ENCODE results near the gene FADS6.

Gene FADS6

DNA sequence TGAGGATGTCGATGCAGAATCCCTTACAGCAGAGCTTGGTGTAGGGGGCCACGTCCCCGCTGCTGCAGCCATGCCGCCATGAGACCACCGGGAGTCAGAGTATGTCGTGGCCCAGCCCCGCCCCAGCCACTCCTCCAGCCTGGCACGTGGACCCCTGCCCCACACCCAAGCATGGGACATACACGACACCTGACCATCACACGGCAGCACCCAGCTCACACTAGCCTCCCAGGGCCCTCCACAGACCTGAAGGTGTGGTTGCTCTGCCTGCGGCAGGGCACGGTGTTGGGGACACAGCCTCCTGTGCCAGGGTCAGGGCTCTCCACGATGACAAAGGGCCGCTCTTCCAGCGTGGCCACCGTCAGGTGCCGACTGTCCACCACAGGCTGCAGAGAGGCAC is 43.1 kb downstream of the FADS6 start:
- DNase-seq: no peak

GRCh38 chr17:74848656-74849399 is 44.6 kb downstream of the FADS6 start:
- DNase-seq: no peak

DNA sequence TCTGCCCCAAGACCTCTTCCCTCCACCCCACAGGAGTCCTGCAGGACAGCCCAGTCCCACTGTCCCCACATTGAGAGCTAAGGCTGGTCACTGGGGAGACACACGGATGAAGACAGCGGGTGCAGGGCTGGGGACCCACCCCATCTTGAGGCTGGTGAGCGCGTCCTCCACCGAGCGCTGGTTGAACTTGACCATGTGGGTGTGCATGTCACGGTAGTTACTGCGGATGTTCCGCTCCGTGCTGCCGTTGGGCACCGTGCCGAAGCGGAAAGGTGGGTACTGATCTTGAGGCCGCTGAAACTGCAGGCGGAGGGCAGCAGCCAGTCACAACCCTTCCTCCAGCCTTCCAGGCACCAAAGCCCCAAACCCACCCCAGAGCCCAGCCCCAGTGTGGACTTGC is 46.8 kb downstream of the FADS6 start:
- no peak for DNase-seq

- DNase-seq: no peak
Observed at GRCh38 chr17:74843352-74843627, 50.1 kb downstream of the FADS6 start.

GRCh38 chr17:74842599-74843351 is 50.7 kb downstream of the FADS6 start:
- DNase-seq: no peak

DNA sequence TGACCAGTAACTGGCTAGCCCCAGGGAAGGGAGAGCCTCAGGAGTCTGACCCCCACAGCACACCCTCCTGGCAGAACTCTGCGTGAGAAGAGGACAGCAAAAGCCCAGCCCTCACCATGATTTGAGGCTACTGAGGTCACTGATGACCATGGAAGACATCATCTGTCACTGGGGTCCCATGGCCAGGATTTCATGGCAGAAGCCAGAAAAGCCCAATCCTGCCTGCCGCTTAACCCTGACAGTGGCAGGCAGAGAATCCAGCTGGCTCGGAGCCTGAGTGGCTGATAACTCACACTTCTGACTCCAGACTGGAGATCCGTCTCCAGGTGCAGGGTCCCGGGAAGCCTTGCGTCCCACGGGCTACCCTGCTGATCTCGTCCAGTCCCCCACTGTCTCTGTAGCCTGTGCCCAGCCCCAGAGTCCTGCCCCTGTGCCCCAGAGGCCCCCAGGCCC is 51.3 kb downstream of the FADS6 start:
- no peak for DNase-seq

GRCh38 chr17:74840989-74841666 is 52.3 kb downstream of the FADS6 start:
- DNase-seq: no peak

GRCh38 chr17:74839990-74840852 is 53.2 kb downstream of the FADS6 start:
- DNase-seq: no peak

- DNase-seq: no peak
Observed at GRCh38 chr17:74838274-74838673, 55.2 kb downstream of the FADS6 start.

- no peak for DNase-seq
Observed at GRCh38 chr17:74836691-74837467, 56.6 kb downstream of the FADS6 start.

DNA sequence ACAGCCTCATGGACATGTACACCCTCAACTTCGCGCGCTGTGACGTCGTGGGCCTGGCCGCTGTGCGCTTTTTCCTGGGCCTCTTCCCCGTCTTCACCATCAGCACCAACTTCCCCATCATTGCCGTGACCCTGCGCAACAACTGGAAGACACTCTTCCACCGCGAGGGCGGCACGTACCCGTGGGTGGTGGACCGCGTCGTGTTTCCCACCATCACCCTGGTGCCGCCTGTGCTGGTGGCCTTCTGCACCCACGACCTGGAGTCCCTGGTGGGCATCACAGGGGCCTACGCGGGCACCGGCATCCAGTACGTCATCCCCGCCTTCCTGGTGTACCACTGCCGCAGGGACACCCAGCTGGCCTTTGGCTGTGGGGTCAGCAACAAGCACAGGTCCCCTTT is 57.2 kb downstream of the FADS6 start:
- DNase-seq: no peak

DNA sequence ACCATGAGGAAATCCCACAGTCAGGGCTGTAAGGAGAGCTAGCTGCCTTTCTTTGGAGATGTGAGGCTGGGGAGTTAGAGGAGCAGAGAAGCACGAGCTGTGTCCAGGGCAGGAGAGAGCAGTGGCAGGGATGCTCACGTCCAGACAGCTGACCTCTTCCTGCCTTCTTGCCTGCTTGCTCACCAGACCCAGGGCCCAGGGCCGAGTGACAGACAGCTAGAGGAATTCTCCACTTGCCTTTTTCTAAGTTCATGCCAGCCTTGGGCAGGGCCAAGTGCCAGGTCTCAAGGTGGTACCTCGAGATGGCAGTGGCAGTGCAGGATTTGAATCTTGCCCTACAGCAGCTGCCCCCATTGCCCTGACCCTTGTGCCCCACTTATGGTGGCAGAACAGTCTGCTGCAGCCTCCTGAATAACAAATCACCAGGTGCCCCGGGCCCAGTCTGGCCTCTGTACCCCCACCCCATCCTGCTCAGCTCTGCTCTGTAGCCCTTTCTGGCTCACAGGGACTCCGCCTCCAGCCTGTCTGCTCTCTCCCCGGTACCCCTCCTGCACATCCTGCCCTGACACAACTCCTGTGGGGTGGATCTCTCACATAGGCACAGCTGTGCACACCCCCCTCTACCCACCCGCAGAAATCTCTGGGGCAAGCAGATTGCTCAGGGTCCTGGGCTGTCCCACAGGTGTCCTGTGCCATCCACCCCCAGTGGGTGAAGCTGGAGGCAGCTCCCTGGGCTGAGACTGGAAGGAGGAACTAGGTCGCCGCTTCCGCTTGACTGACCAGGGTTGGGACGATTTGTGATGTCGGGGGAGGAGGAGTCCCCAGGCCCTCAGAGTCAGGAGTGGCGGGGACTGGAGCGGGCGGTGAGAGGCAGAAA is 59.7 kb downstream of the FADS6 start:
- no peak for DNase-seq

DNA sequence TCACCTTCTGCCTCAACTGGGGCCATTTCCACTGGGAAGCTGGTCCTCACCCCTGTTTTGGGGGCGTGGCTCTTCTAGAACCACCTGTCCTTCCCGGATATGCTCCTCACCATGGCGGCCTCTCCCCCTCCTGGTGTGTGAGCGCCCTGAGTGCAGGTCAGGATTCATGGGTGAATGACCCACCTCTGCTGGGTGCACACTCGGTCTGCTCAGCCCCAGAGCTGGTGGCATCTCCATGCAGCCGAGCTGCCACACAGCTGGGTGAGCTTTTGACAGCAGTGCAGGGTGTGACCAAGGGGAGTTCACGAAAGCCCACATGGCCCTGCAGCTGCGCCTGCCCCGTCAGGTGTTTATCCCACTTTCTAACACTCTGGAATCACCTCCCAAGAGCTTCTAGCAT is 61.0 kb downstream of the FADS6 start:
- no peak for DNase-seq

GRCh38 chr17:74831444-74832146 is 61.8 kb downstream of the FADS6 start:
- no peak for DNase-seq

- DNase-seq: no peak
Observed at GRCh38 chr17:74830861-74831260, 62.6 kb downstream of the FADS6 start.

- DNase-seq: no peak
Observed at GRCh38 chr17:74827800-74828199, 65.6 kb downstream of the FADS6 start.
